HEK293 (cell line): Measurements from ENCODE around the gene XYLT2.

Experiments used
- CTCF ChIA-PET: fragments of 350-600 bp; formaldehyde crosslinking; extraction: SDS; loops from one replicate; lab custom pipeline; 2021; ENCODE audit warnings: antibody characterized with exemption; lab: Yijun Ruan, JAX
- POLR2A ChIA-PET: fragments of 300-600 bp; formaldehyde crosslinking; extraction: SDS; loops from one replicate; lab custom pipeline; 2020; ENCODE audit warnings: antibody characterized with exemption, inconsistent platforms; lab: Yijun Ruan, JAX
- H3K27ac ChIP-seq: fragments of 200-500 bp; sonication (Bioruptor generic); 2 replicates; pipeline ENCODE4 v1.5.1; 2014; ENCODE audit warnings: low read depth, low read length, control low read depth, inconsistent platforms; ENCODE audit errors: extremely low read depth
- H3K36me3 ChIP-seq, 2 experiments: fragments of 200-500 bp in 1 of 2; sonication (Bioruptor generic) in 1 of 2; 1 replicate in 1 of 2; 2 replicates in 1 of 2; pipeline ENCODE4 v1.5.1; 2014 to 2017; ENCODE audit warnings: inconsistent platforms in 2 of 2, low read length in 2 of 2; ENCODE audit not compliant: control insufficient read depth in 2 of 2, insufficient read depth in 1 of 2
- H3K4me1 ChIP-seq: fragments of 200-500 bp; sonication (Bioruptor generic); 2 replicates; pipeline ENCODE4 v1.5.1; 2014; ENCODE audit warnings: mild to moderate bottlenecking, low read length, inconsistent platforms; ENCODE audit not compliant: control insufficient read depth, insufficient read depth
- H3K4me3 ChIP-seq: 2 replicates; pipeline ENCODE4 v1.5.1; 2011; ENCODE audit warnings: low read depth, mild to moderate bottlenecking, control low read depth, low read length, moderate library complexity
- H3K9me3 ChIP-seq: fragments of 200-500 bp; sonication (Bioruptor generic); 2 replicates; pipeline ENCODE4 v1.5.1; 2014; ENCODE audit warnings: low read depth, low read length, inconsistent platforms; ENCODE audit not compliant: control insufficient read depth, insufficient read depth
- CTCF ChIP-seq: fragments of 450-650 bp; formaldehyde crosslinking; IDR thresholded peaks from 2 replicates; pipeline ENCODE4 v1.5.1; 2016; ENCODE audit warnings: missing biosample characterization, missing genetic modification characterization
- EGR2 ChIP-seq: fragments of 450-650 bp; formaldehyde crosslinking; IDR thresholded peaks from 2 replicates; pipeline ENCODE4 v1.5.1; 2016; ENCODE audit warnings: low read depth, missing biosample characterization, missing genetic modification characterization
- REPIN1 ChIP-seq: fragments of 450-650 bp; formaldehyde crosslinking; IDR thresholded peaks from 2 replicates; pipeline ENCODE4 v1.5.1; 2017; ENCODE audit warnings: missing biosample characterization, missing genetic modification characterization, low read depth
- SP2 ChIP-seq: fragments of 450-650 bp; formaldehyde crosslinking; IDR thresholded peaks from 2 replicates; pipeline ENCODE4 v1.5.1; 2016; ENCODE audit warnings: missing biosample characterization, missing genetic modification characterization
- ZBTB17 ChIP-seq: fragments of 450-650 bp; formaldehyde crosslinking; IDR thresholded peaks from 2 replicates; pipeline ENCODE4 v1.5.1; 2016; ENCODE audit warnings: missing biosample characterization, missing genetic modification characterization
- ZBTB21 ChIP-seq: fragments of 450-650 bp; formaldehyde crosslinking; IDR thresholded peaks from 2 replicates; pipeline ENCODE4 v1.5.1; 2017; ENCODE audit warnings: missing biosample characterization, missing genetic modification characterization
- ZBTB8A ChIP-seq: fragments of 450-650 bp; formaldehyde crosslinking; IDR thresholded peaks from 2 replicates; pipeline ENCODE4 v1.5.1; 2016; ENCODE audit warnings: missing biosample characterization, missing genetic modification characterization
- ZNF132 ChIP-seq: fragments of 450-650 bp; formaldehyde crosslinking; IDR thresholded peaks from 2 replicates; pipeline ENCODE4 v1.5.1; 2017; ENCODE audit warnings: missing biosample characterization, missing genetic modification characterization, borderline replicate concordance
- ZNF133 ChIP-seq: fragments of 450-650 bp; formaldehyde crosslinking; IDR thresholded peaks from 2 replicates; pipeline ENCODE4 v1.5.1; 2016; ENCODE audit warnings: missing biosample characterization, missing genetic modification characterization
- ZNF146 ChIP-seq: fragments of 450-650 bp; formaldehyde crosslinking; IDR thresholded peaks from 2 replicates; pipeline ENCODE4 v1.5.1; 2016; ENCODE audit warnings: missing biosample characterization, missing genetic modification characterization
- ZNF211 ChIP-seq: fragments of 450-650 bp; formaldehyde crosslinking; IDR thresholded peaks from 2 replicates; pipeline ENCODE4 v1.5.1; 2016; ENCODE audit warnings: low read depth, missing biosample characterization, missing genetic modification characterization
- ZNF449 ChIP-seq: fragments of 450-650 bp; formaldehyde crosslinking; IDR thresholded peaks from 2 replicates; pipeline ENCODE4 v1.5.1; 2017; ENCODE audit warnings: missing biosample characterization, mild to moderate bottlenecking, missing genetic modification characterization, moderate library complexity
- ZNF473 ChIP-seq: fragments of 450-650 bp; formaldehyde crosslinking; IDR thresholded peaks from 2 replicates; pipeline ENCODE4 v1.5.1; 2017; ENCODE audit warnings: missing biosample characterization, missing genetic modification characterization
- ZNF488 ChIP-seq: fragments of 450-650 bp; formaldehyde crosslinking; IDR thresholded peaks from 2 replicates; pipeline ENCODE4 v1.5.1; 2016; ENCODE audit warnings: missing biosample characterization, missing genetic modification characterization
- ZNF510 ChIP-seq: fragments of 450-650 bp; formaldehyde crosslinking; IDR thresholded peaks from 2 replicates; pipeline ENCODE4 v1.5.1; 2018; ENCODE audit warnings: mild to moderate bottlenecking, missing genetic modification characterization, missing biosample characterization; ENCODE audit not compliant: insufficient replicate concordance
- ZNF549 ChIP-seq: fragments of 450-650 bp; IDR thresholded peaks from 2 replicates; pipeline ENCODE4 v1.5.1; 2018; ENCODE audit warnings: missing biosample characterization, missing genetic modification characterization, mild to moderate bottlenecking, inconsistent platforms, moderate library complexity
- ZNF639 ChIP-seq: fragments of 450-650 bp; formaldehyde crosslinking; IDR thresholded peaks from 2 replicates; pipeline ENCODE4 v1.5.1; 2016; ENCODE audit warnings: missing biosample characterization, missing genetic modification characterization
- ZNF76 ChIP-seq: fragments of 450-650 bp; formaldehyde crosslinking; IDR thresholded peaks from 2 replicates; pipeline ENCODE4; 2016; ENCODE audit warnings: low read depth, missing biosample characterization, missing genetic modification characterization, borderline replicate concordance
- ZNF776 ChIP-seq: fragments of 450-650 bp; formaldehyde crosslinking; IDR thresholded peaks from 2 replicates; pipeline ENCODE4 v1.5.0; 2017; ENCODE audit warnings: missing biosample characterization, missing genetic modification characterization, borderline replicate concordance

XYLT2 gene

GRCh38 chr17:50354198-50354597 is 8.3 kb downstream of the XYLT2 start (continued):
- TF ChIP-seq ZNF639 (tag by site-specific recombination) (no peak), ZNF449 (tag by site-specific recombination) (no peak)

GRCh38 chr17:50354776-50355175 is 8.8 kb downstream of the XYLT2 start:
- peaks cover 9 to 81% of the 10 kb centered on the region in 2 experiments; a peak in 2 of 3 replicates for H3K36me3 ChIP-seq
- no peak overlapping the region for H3K4me3 ChIP-seq
- H3K4me1 ChIP-seq: no peaks in the 10 kb centered on the region
- TF ChIP-seq ZNF549 (tag by site-specific recombination): no peak
- TF ChIP-seq ZNF211 (tag by site-specific recombination): no peak
- no peak for TF ChIP-seq ZNF132
- H3K9me3 ChIP-seq: no peaks in the 10 kb centered on the region
- POLR2A ChIA-PET: interaction anchor here (1.0 kb wide), 2 partner anchors 9 to 11 kb away, joined by 3 to 5 read pairs; no protein-coding TSS in a partner anchor
- CTCF ChIA-PET: interaction anchor here (0.7 to 1.3 kb wide), 2 partner anchors 8 to 185 kb away, joined by 3 to 4 read pairs; no protein-coding TSS in a partner anchor
- H3K27ac ChIP-seq: no peak overlapping the region

GRCh38 chr17:50355336-50355700 is 9.4 kb downstream of the XYLT2 start:
- TF ChIP-seq ZNF133 (tag by site-specific recombination): no peak
- TF ChIP-seq SP2 (tag by site-specific recombination): peak; percentile 15; the same call in 1 of the 2 replicates
- no peak for TF ChIP-seq ZNF639 (tag by site-specific recombination)
- no peak for TF ChIP-seq ZNF488 (tag by site-specific recombination)
- TF ChIP-seq ZBTB17 (tag by site-specific recombination): no peak
- TF ChIP-seq ZBTB21 (tag by site-specific recombination): no peak
- no peak for TF ChIP-seq ZNF510 (tag by site-specific recombination)
- POLR2A ChIA-PET: interaction anchor here (1.0 to 1.5 kb wide), 2 partner anchors 9 kb away, joined by 3 to 6 read pairs; partner anchors contain the start of gene XYLT2
- no peak overlapping the region for H3K4me3 ChIP-seq
- CTCF ChIA-PET: interaction anchor here (0.7 kb wide), 1 partner anchor 149 kb away, joined by 3 read pairs; no protein-coding TSS in a partner anchor
- peaks cover 9 to 87% of the 10 kb centered on the region in 2 experiments; a peak in 2 of 3 replicates for H3K36me3 ChIP-seq
- no peaks in the 10 kb centered on the region for H3K9me3 ChIP-seq
- H3K27ac ChIP-seq: no peak overlapping the region
- no peaks in the 10 kb centered on the region for H3K4me1 ChIP-seq

GRCh38 chr17:50355701-50356341 is 9.9 kb downstream of the XYLT2 start:
- Histone ChIP-seq H3K4me3 (no peak overlapping the region), H3K4me1 (no peaks in the 10 kb centered on the region), H3K27ac (no peak overlapping the region), H3K36me3 (peaks cover 9 to 90% of the 10 kb centered on the region in 2 experiments; a peak in 2 of 3 replicates), H3K9me3 (no peaks in the 10 kb centered on the region)
- CTCF ChIA-PET: interaction anchor here (0.7 kb wide), 2 partner anchors 100 to 149 kb away, joined by 3 read pairs; no protein-coding TSS in a partner anchor
- TF ChIP-seq ZBTB8A (tag by site-specific recombination) (no peak), ZNF146 (tag by site-specific recombination) (no peak), ZNF76 (tag by site-specific recombination) (no peak), CTCF (tag by site-specific recombination) (no peak), EGR2 (tag by site-specific recombination) (0 out of 2 replicates have a peak, but pooled peaks have one; percentile 13), ZNF473 (tag by site-specific recombination) (no peak), REPIN1 (tag by site-specific recombination) (no peak), ZNF776 (no peak)
- TF ChIP-seq, all 188 proteins: peak for 1
- POLR2A ChIA-PET: interaction anchor here (0.6 to 1.5 kb wide), 3 partner anchors 8 to 679 kb away, joined by 3 to 6 read pairs (median 4); partner anchors contain the start of gene XYLT2
